Activated CD4-positive, alpha-beta T cell treated with anti-CD3 and anti-CD28 coated beads for 36 hours (primary cell): ENCODE results near the gene MAU2. TPM values are rescaled to one million over a fixed set of nuclear protein-coding genes. Genes with fewer than 3 reads are reported as not detected.
"Not testable (repeated sequence)": the region's sequence is repeated elsewhere in the genome, so short reads cannot be mapped to it uniquely, and the experiment has no call there.

Experiments used
- ATAC-seq: fragments of 200-7000 bp; cut with Tn5 transposase; one replicate; pipeline ENCODE4 v1.10.0; 2021; ENCODE audit warnings: mild to moderate bottlenecking, moderate library complexity
- CTCF ChIA-PET: fragments of 350-600 bp; sonication (Branson Sonifier 250); formaldehyde crosslinking; loops from one replicate; lab custom pipeline; 2021; ENCODE audit warnings: antibody characterized with exemption; lab: Charles Lee
- POLR2A ChIA-PET: fragments of 350-600 bp; sonication (Branson Sonifier 250); formaldehyde crosslinking; loops from one replicate; lab custom pipeline; 2021; ENCODE audit warnings: antibody characterized with exemption, inconsistent platforms; lab: Charles Lee
- DNase-seq: peaks from one replicate; pipeline ENCODE4 v3.0.0-alpha.2; 2020
- H3K27ac Mint-ChIP-seq: one replicate; pipeline ENCODE4 v1.8.0; 2021; ENCODE audit warnings: mixed read lengths
- H3K27me3 Mint-ChIP-seq: one replicate; pipeline ENCODE4 v1.8.0; 2021; ENCODE audit warnings: mixed read lengths
- H3K36me3 Mint-ChIP-seq: one replicate; pipeline ENCODE4 v1.8.0; 2021; ENCODE audit warnings: low read depth, mixed read lengths
- H3K4me1 Mint-ChIP-seq: one replicate; pipeline ENCODE4 v1.8.0; 2021; ENCODE audit warnings: mixed read lengths
- H3K4me3 Mint-ChIP-seq: one replicate; pipeline ENCODE4 v1.8.0; 2021; ENCODE audit warnings: mild to moderate bottlenecking, moderate library complexity, mixed read lengths
- H3K9me3 Mint-ChIP-seq: one replicate; pipeline ENCODE4 v1.8.0; 2021; ENCODE audit warnings: low read depth, mixed read lengths
- intact Hi-C, 2 experiments: fragments of 100-400 bp; cut with DNase I in 1 of 2; cut with micrococcal nuclease in 1 of 2; formaldehyde crosslinking; loops; one replicate each; pipeline versions ENCODE4 v1.14.2 to v1.15.1; 2022 to 2024; cut with DNase I, micrococcal nuclease
- total RNA-seq, 2 experiments: library from RNA; stranded (reverse); gene quantifications; one replicate each; pipeline ENCODE4 v1.2.3, GENCODE V29; 2021

Gene MAU2
- total RNA-seq, 2 experiments from 2014 or later = 33.3 to 45.7 TPM

- ChIA-PET POLR2A (interaction anchor here (0.6 to 1.1 kb wide), 10 partner anchors 10 to 204 kb away, joined by 3 to 14 read pairs (median 4); partner anchors contain the start of genes GATAD2A and NDUFA13), CTCF (interaction anchor here (1.0 to 1.8 kb wide), 4 partner anchors 19 to 104 kb away, joined by 4 to 6 read pairs (median 6); partner anchors contain the start of gene GATAD2A)
- intact Hi-C loops = loop anchor here (1.0 to 5.0 kb wide), 13 partner anchors 20 to 813 kb away; partner anchors contain the start of genes GATAD2A (in 2 of the 2), BORCS8 (in 1 of the 2), MAU2 (in 1 of the 2) and NDUFA13 (in 1 of the 2)
- ATAC-seq (peak; percentile 96), DNase-seq (peak; percentile 100)
- H3K4me1 Mint-ChIP-seq = peaks cover 36% of the 10 kb centered on the region
- no peaks in the 10 kb centered on the region for H3K9me3 Mint-ChIP-seq
- peak overlapping the region; percentile 86 for H3K4me3 Mint-ChIP-seq
- H3K36me3 Mint-ChIP-seq = peaks cover 15% of the 10 kb centered on the region
- H3K27ac Mint-ChIP-seq = peak overlapping the region; percentile 78
- no peaks in the 10 kb centered on the region for H3K27me3 Mint-ChIP-seq
Measured at GRCh38 chr19:19385131-19385895, 64.7 kb downstream of the MAU2 start.

DNA sequence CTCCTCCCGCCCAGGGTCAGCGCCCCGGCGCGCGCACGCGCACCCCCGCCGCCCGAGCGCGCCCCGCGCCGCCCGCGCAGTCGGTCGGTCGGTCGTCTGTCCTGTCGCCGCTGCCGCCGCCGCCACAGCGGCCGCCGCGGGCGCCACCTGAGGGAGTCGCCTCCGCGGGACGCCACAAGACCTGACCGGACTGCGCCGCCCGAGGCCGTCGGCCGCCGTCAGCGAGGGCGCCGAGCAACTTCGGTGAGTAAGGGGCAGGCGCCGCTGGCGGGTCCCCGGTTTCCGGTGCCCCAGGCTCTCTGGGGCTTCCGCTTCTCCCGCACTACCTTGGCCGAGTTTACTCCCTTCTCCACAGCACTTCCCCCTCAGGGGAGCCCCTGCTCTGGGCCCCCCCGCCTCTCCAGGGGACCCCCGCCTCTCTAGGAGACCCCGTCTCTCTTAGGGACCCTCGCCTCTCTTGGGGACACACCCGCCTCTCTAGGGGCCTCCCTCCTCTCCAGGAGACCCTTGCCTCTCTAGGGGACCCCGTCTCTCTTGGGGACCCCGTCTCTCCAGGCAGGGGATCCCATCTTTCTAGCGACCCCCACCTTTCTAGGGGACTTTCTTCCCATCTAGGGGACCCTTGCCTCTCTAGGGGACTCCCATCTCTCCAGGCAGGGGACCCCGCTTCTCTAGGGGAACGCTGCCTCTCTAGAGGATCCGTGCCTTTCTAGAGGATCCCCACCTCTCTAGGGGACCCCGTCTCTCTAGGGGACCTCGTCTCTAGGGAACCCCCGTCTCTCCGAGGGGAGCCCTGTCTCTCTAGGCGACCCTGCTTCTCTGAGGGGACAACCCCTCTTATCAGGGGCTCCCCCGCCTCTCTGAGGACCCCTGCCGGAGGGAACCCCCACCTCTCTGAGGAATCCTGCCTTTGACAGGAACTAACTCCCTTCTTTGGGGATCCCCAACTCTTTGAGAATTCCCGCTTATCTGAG is 65.6 kb downstream of the MAU2 start:
- H3K4me3 Mint-ChIP-seq = peak overlapping the region; percentile 86
- no peaks in the 10 kb centered on the region for H3K9me3 Mint-ChIP-seq
- ATAC-seq (peak; percentile 22), DNase-seq (peak; percentile 77)
- CTCF ChIA-PET = interaction anchor here (1.0 to 1.8 kb wide), 4 partner anchors 19 to 104 kb away, joined by 4 to 6 read pairs (median 6); partner anchors contain the start of gene GATAD2A
- H3K27me3 Mint-ChIP-seq = no peaks in the 10 kb centered on the region
- peaks cover 18% of the 10 kb centered on the region for H3K36me3 Mint-ChIP-seq
- H3K4me1 Mint-ChIP-seq = peaks cover 45% of the 10 kb centered on the region
- intact Hi-C loops = loop anchor here (1.0 to 5.0 kb wide), 13 partner anchors 19 to 814 kb away; partner anchors contain the start of genes GATAD2A (in 2 of the 2), BORCS8 (in 1 of the 2), MAU2 (in 1 of the 2) and NDUFA13 (in 1 of the 2)
- POLR2A ChIA-PET = interaction anchor here (0.6 to 1.1 kb wide), 11 partner anchors 9 to 204 kb away, joined by 3 to 14 read pairs (median 4); partner anchors contain the start of genes GATAD2A and NDUFA13
- H3K27ac Mint-ChIP-seq = peak overlapping the region; percentile 87

DNA sequence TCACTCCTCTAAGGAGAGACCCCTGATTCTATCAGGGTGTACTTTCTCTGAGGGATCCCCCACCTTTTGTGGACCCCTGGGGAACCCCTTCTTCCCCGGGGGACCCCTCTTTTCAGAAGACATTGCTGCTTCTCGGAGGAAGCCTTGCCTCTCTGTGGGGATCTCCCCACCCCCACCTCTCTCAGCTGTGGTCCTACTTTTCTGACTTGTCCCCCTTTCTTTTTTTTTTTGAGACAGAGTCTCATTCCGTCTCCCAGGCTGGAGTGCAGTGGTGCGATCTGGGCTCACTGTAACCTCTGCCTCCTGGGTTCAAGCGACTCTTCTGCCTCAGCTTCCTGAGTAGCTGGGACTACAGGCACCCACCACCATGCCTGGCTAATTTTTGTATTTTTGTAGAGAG is 66.5 kb downstream of the MAU2 start:
- DNase-seq (peak; percentile 31), ATAC-seq (no peak)
- Mint-ChIP-seq H3K27ac (peak overlapping the region; percentile 87), H3K9me3 (no peaks in the 10 kb centered on the region), H3K4me1 (peaks cover 49% of the 10 kb centered on the region), H3K27me3 (no peaks in the 10 kb centered on the region), H3K36me3 (peaks cover 18% of the 10 kb centered on the region), H3K4me3 (peak overlapping the region; percentile 86)
- intact Hi-C loops = loop anchor here in 1 of 2 experiments (5.0 kb wide), 1 partner anchor 815 kb away; the partner anchor contains the start of gene UBA52
- ChIA-PET POLR2A (interaction anchor here (0.6 kb wide), 1 partner anchor 16 kb away, joined by 4 read pairs; no protein-coding TSS in a partner anchor), CTCF (interaction anchor here (0.7 to 0.8 kb wide), 2 partner anchors 15 to 71 kb away, joined by 3 to 4 read pairs; no protein-coding TSS in a partner anchor)

GRCh38 chr19:19388568-19389555 is 68.2 kb downstream of the MAU2 start:
- no peak for ATAC-seq
- CTCF ChIA-PET = interaction anchor here (0.6 to 1.8 kb wide), 4 partner anchors 10 to 110 kb away, joined by 3 to 4 read pairs (median 4); no protein-coding TSS in a partner anchor
- POLR2A ChIA-PET = interaction anchor here (0.6 to 1.0 kb wide), 5 partner anchors 10 to 100 kb away, joined by 3 to 6 read pairs (median 3); no protein-coding TSS in a partner anchor
- DNase-seq = no peak
- H3K4me1 Mint-ChIP-seq = peaks cover 54% of the 10 kb centered on the region
- H3K36me3 Mint-ChIP-seq = peaks cover 18% of the 10 kb centered on the region
- no peaks in the 10 kb centered on the region for H3K9me3 Mint-ChIP-seq
- intact Hi-C loops = loop anchor here in 1 of 2 experiments (5.0 kb wide), 1 partner anchor 817 kb away; the partner anchor contains the start of gene UBA52
- no peaks in the 10 kb centered on the region for H3K27me3 Mint-ChIP-seq
- H3K4me3 Mint-ChIP-seq = peak overlapping the region; percentile 86
- H3K27ac Mint-ChIP-seq = peak overlapping the region; percentile 77

DNA sequence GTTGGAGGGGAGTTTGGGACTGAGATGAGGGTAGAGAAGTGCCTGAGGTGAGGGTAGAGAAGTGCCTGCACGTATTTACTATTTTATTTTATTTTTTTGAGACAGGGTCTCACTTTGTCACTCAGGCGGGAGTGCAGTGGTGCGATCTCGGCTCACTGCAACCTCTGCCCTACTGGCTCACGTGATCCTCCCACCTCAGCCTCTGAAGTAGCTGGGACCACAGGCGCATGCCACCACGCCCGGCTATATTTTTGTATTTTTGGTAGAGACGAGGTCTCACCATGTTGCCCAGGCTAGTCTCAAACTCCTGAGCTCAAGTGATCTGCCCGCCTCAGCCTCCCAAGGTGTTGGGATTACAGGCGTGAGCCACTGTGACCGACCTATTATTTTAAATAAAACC is 69.1 kb downstream of the MAU2 start:
- intact Hi-C loops = loop anchor here in 1 of 2 experiments (5.0 kb wide), 1 partner anchor 817 kb away; the partner anchor contains the start of gene UBA52
- ChIA-PET CTCF (interaction anchor here (0.6 to 1.8 kb wide), 3 partner anchors 9 to 101 kb away, joined by 3 to 4 read pairs (median 3); no protein-coding TSS in a partner anchor), POLR2A (interaction anchor here (0.8 to 1.0 kb wide), 2 partner anchors 17 to 99 kb away, joined by 3 to 6 read pairs; no protein-coding TSS in a partner anchor)
- peaks cover 61% of the 10 kb centered on the region for H3K4me1 Mint-ChIP-seq
- DNase-seq, ATAC-seq, H3K4me3 Mint-ChIP-seq, H3K9me3 Mint-ChIP-seq, H3K27me3 Mint-ChIP-seq: not testable (repeated sequence)
- H3K36me3 Mint-ChIP-seq = peaks cover 18% of the 10 kb centered on the region
- peak overlapping the region; percentile 7 for H3K27ac Mint-ChIP-seq

DNA sequence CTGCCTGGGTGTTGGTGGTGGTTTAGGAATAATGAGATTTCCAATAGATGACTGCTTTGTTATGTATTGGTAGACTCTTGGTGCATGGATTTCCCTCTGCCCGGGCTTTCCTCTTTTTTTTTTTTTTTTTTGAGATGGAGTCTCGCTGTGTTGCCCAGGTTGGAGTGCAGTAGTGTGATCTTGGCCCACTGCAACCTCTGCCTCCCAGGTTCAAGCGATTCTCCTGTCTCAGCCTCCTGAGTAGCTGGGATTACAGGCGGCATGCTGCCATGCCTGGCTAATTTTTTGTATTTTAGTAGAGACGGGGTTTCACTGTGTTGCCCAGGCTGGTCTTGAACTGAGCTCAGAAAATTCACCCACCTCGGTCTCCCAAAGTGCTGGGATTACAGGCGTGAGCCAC is 73.7 kb downstream of the MAU2 start:
- DNase-seq, H3K4me3 Mint-ChIP-seq, ATAC-seq, H3K27me3 Mint-ChIP-seq, H3K9me3 Mint-ChIP-seq, intact Hi-C loops, H3K36me3 Mint-ChIP-seq: not testable (repeated sequence)
- POLR2A ChIA-PET = interaction anchor here (0.6 kb wide), 1 partner anchor 20 kb away, joined by 5 read pairs; no protein-coding TSS in a partner anchor
- CTCF ChIA-PET = interaction anchor here (0.7 kb wide), 1 partner anchor 68 kb away, joined by 3 read pairs; no protein-coding TSS in a partner anchor
- peak overlapping the region; percentile 83 for H3K27ac Mint-ChIP-seq
- peaks cover 40% of the 10 kb centered on the region for H3K4me1 Mint-ChIP-seq

GRCh38 chr19:19399733-19400433 is 79.3 kb downstream of the MAU2 start:
- Mint-ChIP-seq H3K27me3 (no peaks in the 10 kb centered on the region), H3K4me3 (no peak overlapping the region), H3K27ac (no peak overlapping the region), H3K36me3 (no peaks in the 10 kb centered on the region), H3K4me1 (peaks cover 40% of the 10 kb centered on the region), H3K9me3 (no peaks in the 10 kb centered on the region)
- intact Hi-C loops = no loop called here
- DNase-seq (no peak), ATAC-seq (peak; percentile 18)
- ChIA-PET CTCF (interaction anchor here (0.6 to 2.5 kb wide), 2 partner anchors 22 to 90 kb away, joined by 3 to 9 read pairs; no protein-coding TSS in a partner anchor), POLR2A (interaction anchor here (0.8 kb wide), 1 partner anchor 11 kb away, joined by 3 read pairs; no protein-coding TSS in a partner anchor)

GRCh38 chr19:19402656-19403372 is 82.2 kb downstream of the MAU2 start:
- Mint-ChIP-seq H3K9me3 (no peaks in the 10 kb centered on the region), H3K36me3 (peaks cover 7% of the 10 kb centered on the region), H3K27me3 (no peaks in the 10 kb centered on the region), H3K4me3 (no peak overlapping the region), H3K27ac (peak overlapping the region; percentile 73), H3K4me1 (peaks cover 56% of the 10 kb centered on the region)
- ChIA-PET CTCF (interaction anchor here (0.6 kb wide), 2 partner anchors 38 to 226 kb away, joined by 3 read pairs; no protein-coding TSS in a partner anchor), POLR2A (interaction anchor here (0.6 kb wide), 1 partner anchor 16 kb away, joined by 4 read pairs; no protein-coding TSS in a partner anchor)
- intact Hi-C loops = no loop called here
- ATAC-seq (no peak), DNase-seq (no peak)
